DMS53 (cell line): ENCODE measurements around the gene CPED1.
"Not testable (repeated sequence)": the region's sequence is repeated elsewhere in the genome, so short reads cannot be mapped to it uniquely, and the experiment has no call there.

ENCODE experiments used
- DNase-seq: peaks from one replicate; lab custom pipeline; 2025; lab: John Stamatoyannopoulos, UW

Gene CPED1

GRCh38 chr7:121286186-121286585 lies 297.7 kb downstream of the CPED1 start:
- no peak for DNase-seq

- peak; percentile 9 for DNase-seq
These were observed 298.5 kb downstream of the CPED1 start for GRCh38 chr7:121286742-121287734.

- DNase-seq, result no peak
These were observed 300.4 kb downstream of the CPED1 start for GRCh38 chr7:121288894-121289293.

GRCh38 chr7:121289930-121290329 lies 301.4 kb downstream of the CPED1 start:
- DNase-seq, result not testable (repeated sequence)

GRCh38 chr7:121294448-121294992 lies 306.0 kb downstream of the CPED1 start:
- DNase-seq, result no peak

- no peak for DNase-seq
These were observed 309.3 kb downstream of the CPED1 start for GRCh38 chr7:121297843-121298242.

- no peak for DNase-seq
These were observed 310.3 kb downstream of the CPED1 start for GRCh38 chr7:121298831-121299239.

GRCh38 chr7:121300685-121301420 lies 312.3 kb downstream of the CPED1 start:
- no peak for DNase-seq

GRCh38 chr7:121301446-121302213 lies 313.1 kb downstream of the CPED1 start:
- DNase-seq, result no peak

GRCh38 chr7:121302214-121302745 lies 313.8 kb downstream of the CPED1 start:
- DNase-seq, result no peak

- no peak for DNase-seq
These were observed 315.1 kb downstream of the CPED1 start for GRCh38 chr7:121303422-121304101.

- no peak for DNase-seq
These were observed 315.7 kb downstream of the CPED1 start for GRCh38 chr7:121304102-121304658.

GRCh38 chr7:121305109-121305508 lies 316.6 kb downstream of the CPED1 start:
- no peak for DNase-seq

GRCh38 chr7:121306565-121306964 lies 318.1 kb downstream of the CPED1 start:
- no peak for DNase-seq

- no peak for DNase-seq
These were observed 318.6 kb downstream of the CPED1 start for GRCh38 chr7:121307021-121307574.

GRCh38 chr7:121313220-121313792 lies 324.8 kb downstream of the CPED1 start:
- peak; percentile 47 for DNase-seq

GRCh38 chr7:121313793-121314676 lies 325.5 kb downstream of the CPED1 start:
- peak; percentile 88 for DNase-seq

- DNase-seq, result not testable (repeated sequence)
These were observed 326.7 kb downstream of the CPED1 start for GRCh38 chr7:121315170-121315569.

- DNase-seq, result peak; percentile 55
These were observed 333.9 kb downstream of the CPED1 start for GRCh38 chr7:121322460-121322859.
